Activated CD8-positive, alpha-beta memory T cell treated with anti-CD3 and anti-CD28 coated beads for 36 hours (primary cell): ENCODE results near the gene STOML1. TPM values are rescaled to one million over a fixed set of nuclear protein-coding genes. Genes with fewer than 3 reads are reported as not detected.
"Not testable (repeated sequence)": the region's sequence is repeated elsewhere in the genome, so short reads cannot be mapped to it uniquely, and the experiment has no call there.

Experiments
- CTCF ChIA-PET: fragments of 350-600 bp; sonication (Branson Sonifier 250); formaldehyde crosslinking; loops from one replicate; lab custom pipeline; 2021; ENCODE audit warnings: antibody characterized with exemption; lab: Charles Lee
- POLR2A ChIA-PET: fragments of 350-600 bp; sonication (Branson Sonifier 250); formaldehyde crosslinking; loops from one replicate; lab custom pipeline; 2021; ENCODE audit warnings: antibody characterized with exemption; lab: Charles Lee
- total RNA-seq, 2 experiments: library from RNA; stranded (reverse); gene quantifications; one replicate each; pipeline ENCODE4 v1.2.3, GENCODE V29; 2021

STOML1 gene
- total RNA-seq, 2 experiments from 2014 or later = 11.6 to 12.8 TPM

- POLR2A ChIA-PET = no interaction called here
- CTCF ChIA-PET = no interaction called here
Observed at GRCh38 chr15:73944161-73945129, 47.6 kb downstream of the STOML1 start.

- POLR2A ChIA-PET = no interaction called here
Observed at GRCh38 chr15:73942751-73943270, 49.3 kb downstream of the STOML1 start.

DNA sequence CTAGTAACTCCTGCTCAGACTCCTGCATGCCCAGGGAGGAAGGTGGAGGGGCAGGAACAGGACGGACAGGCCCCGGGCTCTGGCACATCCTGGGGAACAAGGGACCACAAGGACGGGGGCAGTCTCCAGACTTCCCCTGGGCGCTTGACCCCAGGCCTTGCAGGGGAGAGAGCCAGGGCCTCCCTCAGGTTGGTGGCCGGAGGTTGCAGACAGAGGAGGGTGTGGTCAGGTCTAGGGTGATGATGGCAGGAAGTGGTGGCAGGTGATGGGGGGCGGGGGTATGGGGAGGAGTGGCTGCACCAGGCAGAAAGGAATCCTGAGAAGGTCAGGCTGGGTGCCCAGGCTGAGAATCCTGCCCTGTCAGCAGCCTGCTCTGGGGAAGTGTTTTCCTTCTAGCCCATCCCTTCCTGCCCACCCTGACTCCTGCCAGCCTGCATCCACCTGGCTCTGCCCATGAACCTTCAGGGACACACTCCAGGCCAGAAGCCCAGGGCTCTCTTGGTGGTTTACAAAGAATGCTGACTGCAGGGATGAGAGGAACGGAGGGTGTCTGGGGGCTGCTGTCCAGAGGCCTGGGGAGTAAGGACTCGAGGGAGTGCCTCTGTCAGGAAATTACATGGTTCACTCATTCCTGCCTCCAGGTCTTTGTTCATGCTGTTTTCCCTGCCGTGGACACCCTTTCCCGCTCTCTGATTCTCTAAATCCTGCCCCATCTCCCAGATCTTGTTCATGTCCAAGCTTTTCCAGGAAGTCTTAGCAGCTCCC is 50.0 kb downstream of the STOML1 start:
- ChIA-PET POLR2A (no interaction called here), CTCF (no interaction called here)

More at GRCh38 chr15:73942751-73943270, 49.3 kb downstream of the STOML1 start:
- CTCF ChIA-PET = interaction anchor here (1.0 kb wide), 1 partner anchor 23 kb away, joined by 3 read pairs; no protein-coding TSS in a partner anchor

GRCh38 chr15:73941449-73941848 is 50.6 kb downstream of the STOML1 start:
- POLR2A ChIA-PET = no interaction called here
- CTCF ChIA-PET = no interaction called here

DNA sequence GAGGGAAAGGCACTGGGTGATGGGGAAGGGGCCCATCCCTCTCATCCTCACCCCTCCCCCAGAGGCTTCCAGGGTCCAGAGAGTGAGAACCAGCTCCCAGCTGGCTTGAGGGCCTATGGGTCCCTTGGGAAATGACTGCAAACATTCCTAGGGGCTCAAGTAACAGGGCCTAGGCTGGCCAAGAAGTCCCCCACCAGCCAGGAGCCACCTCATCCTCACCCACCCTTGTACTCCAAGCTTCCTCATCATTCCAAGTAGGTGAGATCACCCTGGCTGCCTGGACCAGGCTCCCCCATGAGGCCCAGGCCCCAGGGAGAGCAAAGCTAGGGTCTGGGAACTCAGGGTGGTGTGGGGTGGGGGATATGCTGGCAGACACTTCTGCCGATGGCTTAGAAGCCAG is 51.1 kb downstream of the STOML1 start:
- ChIA-PET CTCF (no interaction called here), POLR2A (no interaction called here)

GRCh38 chr15:73940061-73940981 is 51.8 kb downstream of the STOML1 start:
- ChIA-PET CTCF (no interaction called here), POLR2A (interaction anchor here (1.0 kb wide), 1 partner anchor 12 kb away, joined by 3 read pairs; no protein-coding TSS in a partner anchor)

DNA sequence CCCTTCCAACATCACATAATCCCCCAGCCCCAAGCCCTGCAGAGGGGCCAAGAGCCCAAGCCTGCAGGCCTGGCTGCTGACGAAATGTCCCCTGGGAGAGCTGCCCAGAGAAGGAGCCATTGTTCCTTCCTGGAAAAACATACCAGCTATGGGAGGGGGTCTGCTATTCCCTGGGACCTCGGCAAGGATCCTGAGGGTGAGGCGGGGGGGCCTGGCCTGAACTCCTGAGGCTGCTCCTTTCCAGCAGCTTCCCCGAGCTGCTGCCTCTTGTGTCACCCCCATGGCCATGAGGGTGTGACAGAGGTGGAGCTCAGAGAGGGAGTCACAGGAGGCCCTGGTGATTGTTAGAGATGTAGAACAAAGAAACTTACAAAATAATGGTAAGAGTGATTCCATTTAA is 53.0 kb downstream of the STOML1 start:
- CTCF ChIA-PET = interaction anchor here (0.6 kb wide), 1 partner anchor 109 kb away, joined by 3 read pairs; no protein-coding TSS in a partner anchor
- POLR2A ChIA-PET = no interaction called here

DNA sequence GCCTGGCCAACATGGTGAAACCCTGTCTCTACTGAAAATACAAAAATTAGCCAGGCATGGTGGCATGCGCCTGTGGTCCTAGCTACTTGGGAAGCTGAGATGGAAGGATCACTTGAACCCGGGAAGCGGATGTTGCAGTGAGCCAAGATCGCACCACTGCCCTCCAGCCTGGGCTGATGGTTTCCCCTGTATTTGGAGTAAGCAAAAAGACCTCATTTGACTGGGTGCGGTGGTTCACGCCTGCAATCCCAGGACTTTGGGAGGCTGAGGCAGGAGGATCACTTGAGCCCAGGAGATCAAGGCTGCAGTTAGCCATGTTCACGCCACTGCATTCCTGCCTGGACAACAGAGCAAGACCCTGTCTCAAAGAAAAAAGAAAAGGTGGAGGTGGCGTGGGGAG is 53.6 kb downstream of the STOML1 start:
- CTCF ChIA-PET = not testable (repeated sequence)
- POLR2A ChIA-PET = interaction anchor here (0.6 kb wide), 1 partner anchor 85 kb away, joined by 5 read pairs; no protein-coding TSS in a partner anchor

DNA sequence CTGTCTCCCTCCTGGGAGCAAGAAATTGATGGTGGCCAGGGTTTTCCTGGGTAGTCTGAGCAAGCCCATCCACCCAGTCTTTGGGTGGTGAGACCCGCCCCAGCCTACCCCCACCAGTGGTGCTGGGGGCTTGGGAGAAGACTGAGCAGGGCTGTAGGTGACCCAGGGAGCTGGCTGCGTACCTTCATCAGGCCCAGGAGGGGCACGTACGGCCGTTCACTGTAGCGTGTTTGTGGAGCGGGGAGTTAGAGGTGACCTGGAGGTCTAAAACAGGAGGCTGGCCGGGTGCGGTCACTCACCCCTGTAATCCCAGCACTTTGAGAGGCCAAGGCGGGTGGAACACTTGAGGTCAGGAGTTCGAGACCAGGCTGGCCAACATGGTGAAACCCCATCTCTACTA is 54.4 kb downstream of the STOML1 start:
- POLR2A ChIA-PET = no interaction called here
- CTCF ChIA-PET = no interaction called here

- CTCF ChIA-PET = no interaction called here
- POLR2A ChIA-PET = no interaction called here
Observed at GRCh38 chr15:73937296-73937695, 54.8 kb downstream of the STOML1 start.

DNA sequence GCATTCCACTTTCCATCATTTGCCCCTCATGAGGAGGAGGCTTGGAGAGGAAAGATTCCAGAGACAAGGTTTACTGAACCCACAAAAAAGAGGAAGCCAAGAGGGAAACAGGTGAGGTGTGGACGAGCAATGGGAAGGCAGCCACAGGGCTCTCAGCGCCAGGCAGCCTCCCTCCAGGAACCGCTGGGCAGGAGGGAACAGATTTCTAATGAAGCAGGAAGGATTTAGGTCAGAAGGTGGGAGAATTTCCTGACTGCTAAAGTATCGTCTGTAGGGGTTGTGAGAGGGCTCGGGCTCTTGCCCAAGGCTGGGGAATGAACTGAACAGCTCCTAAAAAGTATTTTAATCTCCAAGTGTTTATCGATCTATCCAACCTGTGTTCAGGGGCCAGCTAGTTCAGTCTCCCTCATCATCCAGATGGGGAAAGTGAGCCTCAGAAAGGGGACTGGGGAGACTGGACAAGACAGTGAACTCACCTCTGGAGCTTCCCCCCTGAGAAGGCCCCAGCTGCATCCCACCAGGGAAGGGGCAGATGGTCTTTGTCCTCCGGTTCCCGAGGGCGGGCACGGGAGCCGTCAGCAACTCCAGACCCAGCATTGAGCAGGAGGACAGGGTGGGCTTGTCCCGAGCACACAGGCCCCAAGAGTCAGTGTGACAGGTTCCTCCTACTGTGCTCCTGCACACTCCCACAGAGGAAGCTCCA is 55.4 kb downstream of the STOML1 start:
- POLR2A ChIA-PET = no interaction called here
- CTCF ChIA-PET = interaction anchor here (1.1 to 1.2 kb wide), 2 partner anchors 9 to 20 kb away, joined by 3 read pairs; no protein-coding TSS in a partner anchor

DNA sequence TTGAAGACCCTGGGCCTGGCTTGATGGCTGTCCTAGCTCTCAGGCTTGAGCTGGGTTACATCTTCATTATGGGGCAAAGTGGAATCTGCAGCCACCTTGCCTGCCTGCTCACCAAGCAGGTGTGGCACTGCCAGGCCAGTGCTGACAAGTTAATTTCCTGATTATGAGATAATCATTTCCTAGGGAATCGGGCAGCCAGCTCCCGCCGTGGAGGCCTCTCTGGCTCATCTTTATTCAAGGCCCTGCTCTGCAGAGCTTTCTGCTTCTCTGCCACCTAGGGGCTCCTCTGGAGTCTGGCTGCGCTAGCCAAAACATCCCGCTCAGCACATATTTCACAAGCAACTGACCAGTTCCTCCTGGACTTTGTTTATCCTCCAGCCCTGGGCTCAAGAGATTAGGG is 55.9 kb downstream of the STOML1 start:
- CTCF ChIA-PET = interaction anchor here (1.1 to 1.2 kb wide), 3 partner anchors 9 to 21 kb away, joined by 3 to 4 read pairs (median 3); no protein-coding TSS in a partner anchor
- POLR2A ChIA-PET = no interaction called here

- POLR2A ChIA-PET = no interaction called here
- CTCF ChIA-PET = interaction anchor here (1.1 to 1.2 kb wide), 2 partner anchors 16 to 21 kb away, joined by 3 to 4 read pairs; no protein-coding TSS in a partner anchor
Observed at GRCh38 chr15:73935547-73935946, 56.5 kb downstream of the STOML1 start.

GRCh38 chr15:73934281-73934680 is 57.8 kb downstream of the STOML1 start:
- CTCF ChIA-PET = interaction anchor here (1.4 kb wide), 1 partner anchor 30 kb away, joined by 5 read pairs; no protein-coding TSS in a partner anchor
- POLR2A ChIA-PET = no interaction called here

- ChIA-PET POLR2A (no interaction called here), CTCF (interaction anchor here (1.0 to 1.4 kb wide), 2 partner anchors 24 to 32 kb away, joined by 3 to 5 read pairs; no protein-coding TSS in a partner anchor)
Observed at GRCh38 chr15:73932381-73933191, 59.5 kb downstream of the STOML1 start.

DNA sequence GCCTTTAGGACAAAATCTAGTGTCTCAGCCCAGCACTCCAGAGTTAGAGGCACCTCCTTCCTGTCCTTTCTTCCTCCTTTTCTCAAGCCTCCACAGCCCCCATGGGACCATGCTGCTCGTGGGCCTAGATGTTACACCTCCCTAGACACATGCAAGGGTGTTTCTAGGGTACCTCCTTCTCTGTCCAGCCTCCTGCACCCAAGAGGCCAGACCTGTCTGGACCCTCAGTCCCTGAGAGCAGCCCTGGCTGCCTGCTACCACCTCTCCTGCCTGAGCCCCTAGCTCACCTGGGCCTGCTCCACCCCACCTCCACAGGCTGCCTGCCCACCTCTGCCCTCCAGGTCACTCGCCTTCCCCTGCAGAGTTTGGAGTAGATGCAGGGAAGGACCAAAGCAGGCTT is 60.7 kb downstream of the STOML1 start:
- ChIA-PET POLR2A (no interaction called here), CTCF (no interaction called here)

DNA sequence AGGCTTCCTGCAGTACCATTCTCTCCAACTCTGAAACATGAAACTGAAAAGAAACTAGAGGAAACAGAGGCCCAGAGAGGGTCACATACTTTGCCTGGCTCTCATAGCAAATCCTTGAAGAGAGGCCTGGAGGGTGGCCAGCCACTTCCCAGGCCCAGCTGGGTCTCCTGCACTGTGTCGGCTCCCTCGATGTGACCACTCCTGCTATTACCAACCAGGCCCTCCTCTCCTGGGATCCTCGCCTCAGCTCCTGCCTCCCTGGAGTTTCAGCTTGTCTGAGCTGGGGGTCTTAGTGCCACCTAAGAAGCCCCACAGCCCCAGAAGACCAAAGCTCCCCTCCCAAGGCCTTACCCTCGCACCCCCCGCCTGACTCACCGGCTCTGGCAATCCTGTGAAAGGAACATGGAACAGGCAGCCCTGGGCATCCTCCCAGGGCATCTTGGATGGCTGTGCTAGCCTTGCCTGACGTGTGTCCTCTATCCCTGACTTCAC is 61.3 kb downstream of the STOML1 start:
- ChIA-PET CTCF (no interaction called here), POLR2A (no interaction called here)
